ENCODE measurements around the gene CRADD. TPM values are rescaled to one million over a fixed set of nuclear protein-coding genes. Genes with fewer than 3 reads are reported as not detected.
"Not testable (repeated sequence)": the region's sequence is repeated elsewhere in the genome, so short reads cannot be mapped to it uniquely, and the experiment has no call there.

The CRADD gene
- total RNA-seq, 1 experiment from 2014 or later: 39.0 TPM

DNA sequence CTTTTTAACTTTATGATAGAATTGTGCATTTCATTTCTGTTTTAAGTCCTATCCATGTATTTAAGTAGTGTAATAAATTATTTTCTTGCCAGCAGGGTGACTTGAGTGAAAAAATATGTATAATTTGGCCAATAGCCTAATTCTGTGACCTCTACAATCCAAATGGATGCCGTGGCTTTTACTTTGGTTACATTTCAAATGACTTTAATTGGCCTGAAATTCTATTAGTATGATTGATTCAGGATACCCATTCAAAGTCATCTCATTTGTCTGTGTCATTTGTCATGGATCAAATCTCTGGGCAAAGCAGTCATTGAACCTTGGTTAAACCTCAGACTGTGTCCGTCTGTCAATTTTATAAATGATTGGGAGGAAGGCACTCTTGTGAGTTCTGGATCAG, 29.6 kb downstream of the CRADD start:
- DNase-seq (ENCODE audit: low spot score): no peak

DNA sequence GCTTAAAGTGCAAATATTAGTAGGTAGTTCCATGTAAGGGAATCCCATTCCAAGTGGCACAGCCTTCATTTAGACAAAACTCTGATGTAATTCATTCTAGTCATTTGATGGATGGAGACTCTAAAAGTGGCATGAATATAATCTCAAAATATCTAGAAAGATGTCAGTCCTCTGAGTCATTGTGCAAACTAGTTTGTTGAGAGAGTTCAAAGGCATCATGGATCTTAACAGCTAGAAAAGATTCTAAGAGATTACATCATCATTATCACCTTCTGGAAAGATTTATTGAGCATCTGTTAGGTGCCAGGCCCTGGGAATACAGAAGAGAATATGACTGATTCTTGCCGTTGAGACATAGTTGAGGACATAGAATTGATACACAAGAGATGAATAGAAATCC, 30.7 kb downstream of the CRADD start:
- DNase-seq (ENCODE audit: low spot score): peak; percentile 91

DNA sequence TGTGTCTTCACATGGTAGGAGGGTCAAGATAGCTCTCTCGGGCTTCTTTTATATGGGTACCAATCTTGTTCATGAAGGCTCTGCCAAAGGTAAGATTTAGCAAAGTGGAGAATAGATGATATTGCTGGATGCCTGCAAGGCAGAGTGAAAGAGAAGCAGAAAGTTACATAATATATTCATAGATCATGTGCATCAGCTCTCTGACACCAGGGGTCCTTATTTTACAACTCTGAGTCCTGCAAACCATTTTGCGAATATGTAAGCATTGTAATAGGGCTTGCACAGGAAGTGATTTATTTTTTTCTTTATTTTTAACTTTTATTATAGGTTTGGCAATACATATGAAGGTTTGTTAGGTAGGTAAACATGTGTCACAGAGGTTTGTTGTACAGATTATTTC, 31.8 kb downstream of the CRADD start:
- no peak for DNase-seq (ENCODE audit: low spot score)

- no peak for DNase-seq (ENCODE audit: low spot score)
Measured at GRCh38 chr12:93709386-93709785, 32.2 kb downstream of the CRADD start.

GRCh38 chr12:93710574-93710926, 33.4 kb downstream of the CRADD start:
- DNase-seq (ENCODE audit: low spot score): no peak

GRCh38 chr12:93711502-93711901, 34.3 kb downstream of the CRADD start:
- DNase-seq (ENCODE audit: low spot score): not testable (repeated sequence)

GRCh38 chr12:93712200-93712599, 35.0 kb downstream of the CRADD start:
- DNase-seq (ENCODE audit: low spot score): no peak

GRCh38 chr12:93713060-93713459, 35.9 kb downstream of the CRADD start:
- no peak for DNase-seq (ENCODE audit: low spot score)

GRCh38 chr12:93713800-93714199, 36.6 kb downstream of the CRADD start:
- no peak for DNase-seq (ENCODE audit: low spot score)

- no peak for DNase-seq (ENCODE audit: low spot score)
Measured at GRCh38 chr12:93714382-93714781, 37.2 kb downstream of the CRADD start.

GRCh38 chr12:93719710-93720109, 42.5 kb downstream of the CRADD start:
- DNase-seq (ENCODE audit: low spot score): no peak

DNA sequence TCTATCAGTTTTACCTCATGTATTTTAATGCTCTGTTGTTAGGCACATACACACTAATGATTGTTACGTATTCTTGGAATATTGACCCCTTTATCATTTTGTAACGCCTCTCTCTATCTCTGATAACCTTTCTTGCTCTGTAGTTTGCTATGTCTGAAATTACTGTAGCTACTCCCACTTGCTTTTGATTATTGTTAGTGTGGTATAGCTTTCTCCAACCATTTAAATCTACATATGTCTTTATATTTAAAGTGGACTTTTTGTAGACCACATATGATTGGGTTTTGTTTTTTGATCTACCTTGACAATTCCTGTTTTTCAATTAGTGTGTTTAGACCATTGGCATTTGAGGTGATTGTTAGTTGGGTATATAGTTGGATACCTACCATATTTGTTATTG, 43.4 kb downstream of the CRADD start:
- no peak for DNase-seq (ENCODE audit: low spot score)

DNA sequence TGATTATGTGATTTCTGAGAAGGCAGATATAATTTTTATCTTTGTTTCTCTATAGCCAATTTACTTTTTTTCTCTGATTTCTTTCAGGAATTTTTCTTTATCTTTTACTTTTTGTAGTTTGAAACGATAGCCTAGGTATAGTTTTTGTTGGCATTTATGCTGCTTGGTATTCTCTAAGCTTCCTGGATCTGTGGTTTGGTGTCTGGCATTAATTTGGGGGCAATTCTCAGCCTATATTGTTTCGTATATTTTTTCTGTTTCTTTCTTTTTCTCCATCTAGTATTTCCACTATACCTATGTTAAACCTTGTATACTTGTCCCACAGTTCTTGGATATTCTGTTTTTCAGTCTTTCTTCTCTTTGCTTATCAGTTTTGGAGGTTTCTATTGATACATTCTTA, 45.0 kb downstream of the CRADD start:
- no peak for DNase-seq (ENCODE audit: low spot score)

DNA sequence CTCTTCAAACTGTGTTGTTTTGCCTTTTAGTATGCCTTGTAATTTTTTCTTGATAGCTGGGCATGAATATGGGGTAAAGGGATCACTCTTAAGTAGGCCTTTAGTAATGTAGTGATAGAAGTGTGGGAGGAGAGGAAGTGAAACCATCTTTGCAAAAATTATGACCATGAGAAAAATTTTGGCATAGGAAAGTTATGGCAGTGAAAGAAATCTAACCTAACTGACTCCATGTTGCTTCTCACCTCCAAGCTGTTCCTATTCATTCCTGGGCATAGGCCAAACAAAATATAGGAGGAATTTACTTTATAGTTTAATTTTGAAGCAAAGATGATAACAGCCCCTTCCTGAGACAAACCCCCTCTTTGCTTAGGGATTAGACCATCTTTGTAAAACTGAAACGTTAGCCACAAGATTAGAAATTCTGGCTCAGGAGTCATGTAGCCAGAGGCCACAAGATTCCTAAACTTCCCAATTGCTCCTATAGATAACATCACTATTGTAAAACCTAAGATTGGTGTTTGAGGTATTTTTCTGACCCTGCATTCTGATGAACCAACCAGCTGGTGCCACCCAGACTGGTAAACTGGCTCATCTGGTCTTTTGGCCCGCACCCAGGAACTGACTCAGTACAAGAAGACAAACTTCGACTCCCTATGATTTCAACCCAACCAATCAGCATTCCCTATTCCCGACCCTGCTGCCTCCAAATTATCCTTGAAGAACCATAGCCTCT, 45.8 kb downstream of the CRADD start:
- peak; percentile 80 for DNase-seq (ENCODE audit: low spot score)

DNA sequence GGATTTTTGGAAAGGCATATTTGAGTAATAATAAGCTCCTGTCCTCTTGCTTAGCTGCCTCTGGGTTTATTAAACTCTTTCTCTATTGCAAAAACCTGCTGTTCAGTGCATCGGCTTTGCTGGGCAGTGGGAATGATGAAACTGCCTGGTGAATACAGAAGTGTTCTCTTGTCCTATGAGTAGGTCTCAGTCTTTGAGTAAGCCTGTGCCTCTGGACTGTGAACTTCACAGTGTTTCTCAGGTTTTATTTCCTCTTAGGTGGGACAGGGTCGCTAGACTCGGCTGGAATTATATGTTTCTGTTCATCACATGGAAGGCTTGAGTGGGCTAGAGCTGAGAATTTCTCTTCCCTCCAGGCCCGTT, 46.4 kb downstream of the CRADD start:
- no peak for DNase-seq (ENCODE audit: low spot score)

- DNase-seq (ENCODE audit: low spot score): no peak
Measured at GRCh38 chr12:93725531-93725930, 48.4 kb downstream of the CRADD start.

DNA sequence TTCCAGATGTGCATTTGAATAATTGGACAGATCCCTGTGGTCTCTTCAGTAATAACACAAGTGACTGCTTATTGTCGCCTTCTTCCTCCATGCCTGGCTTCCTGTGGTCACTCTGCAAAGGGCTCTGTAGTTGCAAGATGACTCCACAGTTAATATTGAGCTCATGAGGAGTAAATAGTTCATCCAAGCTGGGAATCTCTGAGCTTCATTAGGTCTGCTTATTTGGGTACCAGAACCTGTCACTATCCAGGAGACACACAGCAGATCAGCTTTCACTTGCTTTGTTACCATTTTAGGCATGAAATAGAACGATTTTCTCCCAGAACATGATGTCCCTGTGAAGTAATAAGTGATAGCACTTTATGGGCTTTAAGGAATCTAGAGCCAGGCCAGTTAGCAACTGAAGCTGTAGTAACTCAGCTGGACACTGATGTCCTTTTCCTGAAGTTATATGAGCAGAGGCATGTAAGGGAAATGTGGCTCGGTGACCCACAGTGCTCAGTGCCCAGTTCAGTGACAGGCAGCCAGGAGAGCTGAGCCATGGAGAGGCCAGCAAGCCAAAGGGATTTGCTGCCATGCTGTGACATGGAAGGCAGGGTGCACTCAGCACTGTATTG, 50.1 kb downstream of the CRADD start:
- no peak for DNase-seq (ENCODE audit: low spot score)

DNA sequence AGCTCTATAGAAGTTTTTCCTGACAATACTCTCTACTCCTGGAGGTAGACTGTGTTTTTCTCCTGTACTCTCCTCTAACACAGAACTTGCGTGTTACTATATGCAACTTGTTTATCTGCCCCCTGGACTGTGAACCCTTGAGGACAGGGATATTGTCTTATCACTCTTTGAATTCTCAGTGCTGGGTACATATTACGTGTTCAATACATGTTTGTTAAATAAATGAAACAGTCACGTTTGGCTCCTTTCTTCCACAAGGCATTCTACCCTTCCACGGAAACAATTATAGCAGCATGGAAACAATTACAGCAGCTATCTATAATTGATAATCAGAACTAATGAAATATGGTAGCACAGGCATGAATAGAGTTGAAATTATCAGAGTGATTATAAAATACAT, 50.7 kb downstream of the CRADD start:
- DNase-seq (ENCODE audit: low spot score): no peak

GRCh38 chr12:93729934-93730333, 52.8 kb downstream of the CRADD start:
- no peak for DNase-seq (ENCODE audit: low spot score)

GRCh38 chr12:93733358-93733757, 56.2 kb downstream of the CRADD start:
- no peak for DNase-seq (ENCODE audit: low spot score)

DNA sequence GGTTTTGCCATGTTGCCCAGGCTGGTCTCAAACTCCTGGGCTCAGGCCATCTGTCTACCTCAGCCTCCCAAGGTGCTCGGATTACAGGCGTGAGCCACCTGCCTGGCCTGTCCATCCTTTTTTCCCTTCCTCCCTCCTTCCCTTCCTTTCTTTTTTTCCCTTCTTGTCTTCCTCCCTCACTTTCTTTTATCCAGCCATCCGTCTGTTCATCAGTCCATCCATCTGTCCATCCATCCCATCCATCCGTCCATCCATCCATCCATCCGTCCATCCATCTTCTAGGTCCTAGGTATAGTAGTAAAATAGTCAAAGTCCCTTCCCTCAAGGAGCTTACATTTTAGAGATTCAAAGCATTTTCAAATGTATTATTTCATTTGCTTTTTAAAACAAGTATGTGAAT, 56.8 kb downstream of the CRADD start:
- DNase-seq (ENCODE audit: low spot score): no peak

DNA sequence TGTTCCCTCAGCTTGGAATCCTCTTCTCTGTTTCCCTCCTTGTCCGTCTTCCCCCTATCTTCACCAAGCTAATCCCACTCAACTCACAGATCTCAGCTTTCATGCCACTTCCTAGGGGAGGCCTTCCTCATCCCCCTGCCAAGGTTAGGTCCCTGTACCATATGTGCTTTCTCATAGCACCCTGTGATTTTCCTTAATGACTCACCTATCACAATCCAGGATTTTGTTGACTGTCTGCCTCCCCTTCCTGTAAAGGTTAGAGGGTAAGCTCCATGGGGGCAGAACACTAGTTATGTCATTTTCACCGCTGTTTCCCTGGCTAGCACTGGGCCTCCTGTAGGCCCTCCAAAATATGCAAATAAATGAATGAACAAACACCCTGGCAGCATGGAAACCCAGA, 57.6 kb downstream of the CRADD start:
- no peak for DNase-seq (ENCODE audit: low spot score)

GRCh38 chr12:93736640-93737178, 59.5 kb downstream of the CRADD start:
- DNase-seq (ENCODE audit: low spot score): no peak

Measured in A172 (cell line).